GM12873 (cell line): ENCODE measurements around the gene DHRSX.

Source experiments
- CTCF ChIP-seq: IDR thresholded peaks from 2 replicates; pipeline ENCODE4 v1.5.1; 2012; ENCODE audit warnings: low read depth, mild to moderate bottlenecking, moderate library complexity, low read length, control low read depth; ENCODE audit not compliant: insufficient read depth; ENCODE audit errors: missing control alignments

The DHRSX gene

GRCh38 chrX:2282490-2283090 lies 218.2 kb downstream of the DHRSX start:
- no peak for TF ChIP-seq CTCF

- TF ChIP-seq CTCF = no peak
Measured at GRCh38 chrX:2272337-2272736, 228.4 kb downstream of the DHRSX start.

GRCh38 chrX:2267890-2268289 lies 232.9 kb downstream of the DHRSX start:
- TF ChIP-seq CTCF = no peak

GRCh38 chrX:2266445-2267349 lies 234.1 kb downstream of the DHRSX start:
- no peak for TF ChIP-seq CTCF

- no peak for TF ChIP-seq CTCF
Measured at GRCh38 chrX:2264179-2265030, 236.4 kb downstream of the DHRSX start.

GRCh38 chrX:2263203-2263602 lies 237.6 kb downstream of the DHRSX start:
- TF ChIP-seq CTCF = no peak

- no peak for TF ChIP-seq CTCF
Measured at GRCh38 chrX:2262668-2263055, 238.1 kb downstream of the DHRSX start.
